Natural killer cell (primary cell): ENCODE measurements around the gene GABBR2. TPM values are rescaled to one million over a fixed set of nuclear protein-coding genes. Genes with fewer than 3 reads are reported as not detected.

Experiments used
- ATAC-seq, 3 donors: fragments of 150-1000 bp in 2 of 3; fragments of 200-7000 bp in 1 of 3; cut with Tn5 transposase; 1 replicate in 1 of 3; 2 replicates in 2 of 3; pipeline ENCODE4 v1.10.0; 2021; ENCODE audit warnings: mild to moderate bottlenecking in 2 of 3, moderate library complexity in 2 of 3
- DNase-seq, 2 donors: peaks; one replicate each; pipeline versions ENCODE4 v3.0.0 to v3.0.0-alpha.2; 2013 to 2021; ENCODE audit warnings: mixed read lengths in 1 of 2
- H3K27ac ChIP-seq: one replicate; pipeline ENCODE4 v1.5.1; 2013; ENCODE audit warnings: mild to moderate bottlenecking, low read length
- H3K27me3 ChIP-seq: one replicate; pipeline ENCODE4 v1.6.1; 2013; ENCODE audit warnings: low read length; ENCODE audit not compliant: control insufficient read depth, insufficient read depth
- H3K36me3 ChIP-seq: one replicate; pipeline ENCODE4 v1.6.1; 2013; ENCODE audit warnings: low read length; ENCODE audit not compliant: control insufficient read depth, insufficient read depth
- H3K4me1 ChIP-seq: one replicate; pipeline ENCODE4 v1.6.1; 2013; ENCODE audit warnings: low read length; ENCODE audit not compliant: control insufficient read depth, insufficient read depth
- H3K4me3 ChIP-seq: one replicate; pipeline ENCODE4 v1.5.1; 2013; ENCODE audit warnings: low read length
- H3K9me3 ChIP-seq: one replicate; pipeline ENCODE4 v1.6.1; 2013; ENCODE audit warnings: low read length; ENCODE audit not compliant: control insufficient read depth, insufficient read depth
- H3K27ac Mint-ChIP-seq, 2 donors: one replicate each; pipeline ENCODE4 v1.8.0; 2022; ENCODE audit warnings: mild to moderate bottlenecking in 2 of 2, mixed read lengths in 2 of 2, moderate library complexity in 1 of 2
- H3K27me3 Mint-ChIP-seq, 2 donors: one replicate each; pipeline ENCODE4 v1.8.0; 2022; ENCODE audit warnings: low read depth in 2 of 2, mixed read lengths in 2 of 2
- H3K36me3 Mint-ChIP-seq: one replicate; pipeline ENCODE4 v1.8.0; 2022; ENCODE audit warnings: mixed read lengths
- H3K4me1 Mint-ChIP-seq, 2 donors: one replicate each; pipeline ENCODE4 v1.8.0; 2022; ENCODE audit warnings: mixed read lengths in 2 of 2
- H3K4me3 Mint-ChIP-seq: one replicate; pipeline ENCODE4 v1.8.0; 2022; ENCODE audit warnings: mild to moderate bottlenecking, moderate library complexity, mixed read lengths
- H3K9me3 Mint-ChIP-seq, 2 donors: one replicate each; pipeline ENCODE4 v1.8.0; 2022; ENCODE audit warnings: mixed read lengths in 2 of 2
- WGBS: methylation state at CpG from one replicate; pipeline ENCODE4 v1.1.7; 2013; ENCODE audit warnings: missing lambda C conversion rate; ENCODE audit not compliant: insufficient coverage; 5-methylcytosine and 5-hydroxymethylcytosine counted together
- intact Hi-C: fragments of 100-400 bp; cut with micrococcal nuclease; formaldehyde crosslinking; loops from one replicate; pipeline ENCODE4 v1.14.2; 2022
- total RNA-seq, 4 donors: library from RNA; stranded (reverse); fragments of 120-200 nt in 1 of 4; gene quantifications; one replicate each; pipeline versions ENCODE4 v1.2.3 to v1.2.4, GENCODE V29; 2013 to 2022
- TF ChIP-seq, protein P1 (sequence below): fragments of 200-600 bp; IDR thresholded peaks from one replicate; pipeline ENCODE4 v1.8.0; 2022; ENCODE audit warnings: antibody characterized with exemption

The GABBR2 gene
- total RNA-seq, 3 donors from 2014 or later (not counting 1 experiment from before 2014, with no cell fraction given), result not detected

DNA sequence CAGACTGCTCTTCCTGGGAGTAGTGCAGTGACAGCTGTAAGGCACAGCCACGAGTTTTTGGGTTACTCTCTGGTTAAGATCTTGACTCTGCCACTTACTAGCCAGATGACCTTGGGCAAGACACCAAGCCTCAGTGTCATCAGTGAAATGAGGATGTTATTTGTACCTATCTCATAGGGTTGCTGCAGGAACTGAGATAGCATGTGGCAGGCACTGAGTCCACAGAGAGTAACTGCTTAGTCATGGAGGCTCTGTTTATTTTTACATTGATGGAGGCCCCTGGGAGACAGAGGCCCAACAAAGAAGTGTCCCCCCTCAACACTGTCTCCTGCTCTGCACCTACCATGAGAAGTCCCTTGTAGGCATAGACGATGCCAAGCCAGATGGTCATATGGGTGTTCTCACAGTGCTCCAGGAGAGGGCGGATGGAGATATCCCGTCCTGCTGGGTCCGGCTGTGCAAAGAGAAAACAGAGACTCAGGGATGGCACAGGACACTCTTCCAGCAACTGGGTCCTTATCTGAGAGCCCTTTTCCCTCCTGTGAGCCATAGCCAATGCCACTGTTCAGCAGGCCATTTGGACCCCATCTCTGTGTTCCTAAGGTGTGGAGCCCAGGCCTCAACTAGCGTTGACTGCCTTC, 397.9 kb downstream of the GABBR2 start:
- no peaks in the 10 kb centered on the region for H3K9me3 ChIP-seq
- Mint-ChIP-seq H3K4me1 (peaks cover 0 to 5% of the 10 kb centered on the region in 2 donors), H3K9me3 (no peaks in the 10 kb centered on the region), H3K27ac (no peak overlapping the region), H3K4me3 (no peak overlapping the region), H3K27me3 (peaks cover 3 to 6% of the 10 kb centered on the region in 2 donors), H3K36me3 (no peaks in the 10 kb centered on the region)
- intact Hi-C loops, result no loop called here
- H3K4me3 ChIP-seq, result no peak overlapping the region
- ATAC-seq, result peak in 1 of 3 donors; percentile 30
- TF ChIP-seq, protein P1, sequence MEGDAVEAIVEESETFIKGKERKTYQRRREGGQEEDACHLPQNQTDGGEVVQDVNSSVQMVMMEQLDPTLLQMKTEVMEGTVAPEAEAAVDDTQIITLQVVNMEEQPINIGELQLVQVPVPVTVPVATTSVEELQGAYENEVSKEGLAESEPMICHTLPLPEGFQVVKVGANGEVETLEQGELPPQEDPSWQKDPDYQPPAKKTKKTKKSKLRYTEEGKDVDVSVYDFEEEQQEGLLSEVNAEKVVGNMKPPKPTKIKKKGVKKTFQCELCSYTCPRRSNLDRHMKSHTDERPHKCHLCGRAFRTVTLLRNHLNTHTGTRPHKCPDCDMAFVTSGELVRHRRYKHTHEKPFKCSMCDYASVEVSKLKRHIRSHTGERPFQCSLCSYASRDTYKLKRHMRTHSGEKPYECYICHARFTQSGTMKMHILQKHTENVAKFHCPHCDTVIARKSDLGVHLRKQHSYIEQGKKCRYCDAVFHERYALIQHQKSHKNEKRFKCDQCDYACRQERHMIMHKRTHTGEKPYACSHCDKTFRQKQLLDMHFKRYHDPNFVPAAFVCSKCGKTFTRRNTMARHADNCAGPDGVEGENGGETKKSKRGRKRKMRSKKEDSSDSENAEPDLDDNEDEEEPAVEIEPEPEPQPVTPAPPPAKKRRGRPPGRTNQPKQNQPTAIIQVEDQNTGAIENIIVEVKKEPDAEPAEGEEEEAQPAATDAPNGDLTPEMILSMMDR, result no peak
- no peaks in the 10 kb centered on the region for H3K4me1 ChIP-seq
- H3K36me3 ChIP-seq, result no peaks in the 10 kb centered on the region
- no peak for DNase-seq
- no peaks in the 10 kb centered on the region for H3K27me3 ChIP-seq
- 84% methylated on average over 6 of the region's 6 CpGs for WGBS
- no peak overlapping the region for H3K27ac ChIP-seq

DNA sequence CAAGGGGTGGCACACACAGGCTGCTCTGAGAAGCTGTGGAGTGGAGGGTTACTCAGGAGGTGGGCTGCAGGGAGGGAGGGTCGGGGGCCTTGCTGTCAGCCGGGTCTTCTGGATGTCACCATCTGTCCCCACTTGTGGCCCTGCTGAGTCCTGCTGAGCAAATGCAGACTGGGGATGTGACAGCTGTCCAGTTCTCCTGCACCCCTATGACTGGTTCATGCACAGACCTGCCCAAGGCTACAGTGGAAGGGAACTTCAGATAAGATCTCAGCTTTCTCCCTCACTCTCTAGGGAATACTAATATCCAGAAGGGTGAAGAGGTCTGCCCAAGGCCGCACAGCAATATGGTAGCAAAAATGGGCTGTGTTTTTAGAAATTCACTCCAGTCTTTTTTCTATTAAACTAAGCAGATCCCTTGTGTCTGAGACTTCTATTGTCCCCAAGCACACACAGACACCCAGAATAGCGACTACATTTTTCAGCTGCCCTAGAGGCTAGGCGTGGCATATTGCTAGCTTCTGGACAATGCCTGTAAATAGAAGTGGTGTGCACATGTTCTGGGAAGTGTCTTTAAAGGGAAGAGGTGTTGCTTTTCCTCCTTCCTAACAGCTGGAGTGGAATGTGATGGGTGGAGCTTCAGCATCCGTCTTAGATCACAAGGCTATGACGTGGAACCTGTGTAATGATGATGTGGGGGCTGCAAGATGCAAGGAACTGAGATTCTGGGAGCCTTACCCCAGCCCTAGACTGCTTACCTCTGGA, 402.2 kb downstream of the GABBR2 start:
- WGBS, result 89% methylated on average over 6 of the region's 7 CpGs
- H3K4me3 Mint-ChIP-seq, result no peak overlapping the region
- no peaks in the 10 kb centered on the region for H3K9me3 ChIP-seq
- H3K36me3 Mint-ChIP-seq, result no peaks in the 10 kb centered on the region
- H3K4me3 ChIP-seq, result no peak overlapping the region
- no peak for DNase-seq
- intact Hi-C loops, result no loop called here
- no peak overlapping the region for H3K27ac Mint-ChIP-seq
- peaks cover 0 to 6% of the 10 kb centered on the region in 2 donors for H3K27me3 Mint-ChIP-seq
- no peaks in the 10 kb centered on the region for H3K36me3 ChIP-seq
- H3K27me3 ChIP-seq, result no peaks in the 10 kb centered on the region
- no peaks in the 10 kb centered on the region for H3K4me1 Mint-ChIP-seq
- H3K9me3 Mint-ChIP-seq, result no peaks in the 10 kb centered on the region
- H3K4me1 ChIP-seq, result no peaks in the 10 kb centered on the region
- TF ChIP-seq, protein P1, result no peak
- no peak overlapping the region for H3K27ac ChIP-seq
- ATAC-seq, result no peak

- H3K4me1 ChIP-seq, result no peaks in the 10 kb centered on the region
- no peak for ATAC-seq
- WGBS, result 88% methylated on average over 4 of the region's 4 CpGs
- no peaks in the 10 kb centered on the region for H3K9me3 Mint-ChIP-seq
- H3K27me3 Mint-ChIP-seq, result peaks cover 0 to 12% of the 10 kb centered on the region in 2 donors
- H3K36me3 ChIP-seq, result no peaks in the 10 kb centered on the region
- H3K27ac Mint-ChIP-seq, result no peak overlapping the region
- no peak overlapping the region for H3K4me3 ChIP-seq
- DNase-seq, result no peak
- no peak overlapping the region for H3K27ac ChIP-seq
- no peaks in the 10 kb centered on the region for H3K9me3 ChIP-seq
- intact Hi-C loops, result no loop called here
- H3K36me3 Mint-ChIP-seq, result no peaks in the 10 kb centered on the region
- no peaks in the 10 kb centered on the region for H3K4me1 Mint-ChIP-seq
- TF ChIP-seq, protein P1, result no peak
- no peak overlapping the region for H3K4me3 Mint-ChIP-seq
- no peaks in the 10 kb centered on the region for H3K27me3 ChIP-seq
Observed at GRCh38 chr9:98304381-98304780, 404.4 kb downstream of the GABBR2 start.
